GM19043 (cell line): ENCODE data around the gene HEMGN.

Source experiments
- ATAC-seq: cut with Tn5 transposase; IDR thresholded peaks from one replicate; pipeline ENCODE4 v1.9.1; 2021; ENCODE audit warnings: low read depth; ENCODE audit not compliant: unreplicated experiment

The HEMGN gene

GRCh38 chr9:97903177-97903576 is 34.8 kb downstream of the HEMGN start:
- ATAC-seq = no peak

- no peak for ATAC-seq
Measured at GRCh38 chr9:97900738-97901565, 37.0 kb downstream of the HEMGN start.

- ATAC-seq = no peak
Measured at GRCh38 chr9:97900103-97900737, 37.8 kb downstream of the HEMGN start.

DNA sequence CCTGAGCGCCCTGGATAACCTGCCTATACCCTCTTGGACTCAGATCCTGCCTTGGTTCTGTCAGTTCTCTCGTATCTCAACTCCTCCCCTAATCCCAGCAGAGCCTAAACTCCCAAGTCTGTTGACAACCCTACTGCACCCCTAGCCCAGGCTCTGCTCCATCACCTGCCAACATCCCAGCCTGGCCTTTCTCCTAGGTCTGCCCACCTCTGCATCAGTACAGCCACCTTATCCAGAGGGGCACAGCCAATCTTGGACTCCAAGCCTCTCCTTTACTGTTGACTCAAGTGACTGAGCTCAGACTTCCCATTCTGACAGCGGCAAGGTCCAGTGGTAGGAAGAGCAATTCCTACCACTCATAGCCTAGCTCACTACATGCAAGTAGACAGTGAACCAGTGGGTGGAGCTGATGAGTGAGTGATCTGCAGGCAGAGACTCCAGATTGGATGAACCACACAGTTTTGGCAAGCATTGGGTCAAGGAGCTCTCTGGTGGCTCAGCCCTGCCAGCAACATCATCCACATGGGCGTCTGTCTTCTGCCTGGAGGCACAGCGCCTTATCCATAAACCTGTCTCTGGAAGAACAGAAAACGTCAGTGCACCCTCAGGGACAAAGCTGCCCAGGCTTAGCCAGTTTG is 42.2 kb downstream of the HEMGN start:
- no peak for ATAC-seq

DNA sequence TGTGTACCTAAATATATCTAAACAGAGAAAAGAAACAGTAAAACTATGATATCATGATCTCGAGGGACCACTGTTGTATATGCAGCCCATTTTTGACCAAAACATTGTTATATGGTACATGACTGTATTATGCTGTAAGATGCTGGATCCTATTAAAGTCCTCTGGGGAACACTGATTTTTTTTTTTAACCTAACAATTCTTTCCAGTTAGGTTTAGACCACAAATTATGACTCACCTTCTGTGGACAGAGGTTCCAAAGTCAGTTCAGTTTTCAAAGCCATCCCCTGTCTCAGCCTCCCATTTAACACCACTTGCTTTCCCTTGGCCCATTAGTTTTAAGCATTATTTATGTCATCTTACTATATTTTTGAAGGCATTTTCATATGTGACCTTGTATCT is 42.8 kb downstream of the HEMGN start:
- ATAC-seq = no peak

DNA sequence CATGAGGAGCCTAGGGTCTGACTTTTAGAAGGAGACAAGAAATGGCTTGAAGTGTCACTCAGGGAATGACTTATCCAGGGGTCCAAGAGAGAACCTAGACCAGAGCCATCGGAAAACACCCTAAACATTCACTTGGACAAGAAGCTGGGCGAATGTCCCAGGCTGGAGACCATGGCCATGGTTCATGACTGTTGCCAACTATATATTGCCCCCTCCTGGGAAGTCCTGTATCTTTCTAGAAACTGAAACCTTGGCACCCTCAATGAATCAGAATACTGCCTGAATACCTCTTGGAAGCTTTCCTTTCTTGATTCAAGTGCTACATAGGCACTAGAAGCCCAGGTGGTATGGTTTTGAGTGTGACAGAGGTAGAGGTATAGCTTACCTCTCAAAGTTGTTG is 45.6 kb downstream of the HEMGN start:
- no peak for ATAC-seq

DNA sequence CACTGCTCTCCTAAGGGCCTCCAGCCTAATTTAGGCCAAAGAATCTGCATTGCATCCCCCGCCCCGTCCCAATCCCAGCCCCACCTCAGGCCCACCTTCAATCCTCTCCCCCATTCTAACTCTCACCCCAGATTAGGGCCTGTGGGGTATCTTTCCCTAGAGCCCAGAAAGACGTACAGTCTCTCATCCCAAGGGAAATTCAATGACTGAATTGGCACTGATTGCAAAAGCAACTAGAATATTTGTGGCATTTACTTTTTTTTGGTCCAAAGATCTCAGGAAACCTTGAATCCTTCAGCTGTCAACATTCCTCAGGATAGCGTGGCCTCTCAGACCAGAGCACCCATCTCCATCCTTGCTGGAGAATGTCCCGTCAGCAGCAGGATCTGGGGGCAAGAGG is 46.2 kb downstream of the HEMGN start:
- ATAC-seq = no peak

GRCh38 chr9:97889941-97890887 is 47.8 kb downstream of the HEMGN start:
- ATAC-seq = no peak

GRCh38 chr9:97880336-97880735 is 57.6 kb downstream of the HEMGN start:
- no peak for ATAC-seq
